Muscle of back (tissue), 13 donors: Measurements from ENCODE around the gene XKR7. TPM values are rescaled to one million over a fixed set of nuclear protein-coding genes. Genes with fewer than 3 reads are reported as not detected.
"Not testable (repeated sequence)": the region's sequence is repeated elsewhere in the genome, so short reads cannot be mapped to it uniquely, and the experiment has no call there.

ENCODE experiments used
- DNase-seq, 3 donors: peaks; one replicate each; pipeline versions ENCODE4 v3.0.0 to v3.0.0-alpha.2; 2013
- long read RNA-seq, 9 donors: transcript quantifications; one replicate each; lab custom pipeline, GENCODE V29; 2026
- polyA plus RNA-seq, 10 donors: library from polyadenylated mRNA; unstranded; fragments of 120-200 nt; gene quantifications; one replicate each; pipeline ENCODE4 v1.2.1, GENCODE V29; 2013; ENCODE audit not compliant: insufficient read length in 10 of 10

XKR7 gene
- polyA plus RNA-seq = under 1 TPM in 8 of 10 donors, not detected in 2; 0.07 to 0.16 (median 0.09) TPM
- long read RNA-seq, donor 1 = 0 reads
- long read RNA-seq, donor 2 = 0 reads
- long read RNA-seq, donor 3 = 0 reads
- long read RNA-seq, donor 4 = 0 reads
- long read RNA-seq, donor 5 = 0 reads
- long read RNA-seq, donor 6 = 0 reads
- long read RNA-seq, donor 7 = 0 reads
- long read RNA-seq, donor 8 = 0 reads
- long read RNA-seq, donor 9 = 0 reads

DNA sequence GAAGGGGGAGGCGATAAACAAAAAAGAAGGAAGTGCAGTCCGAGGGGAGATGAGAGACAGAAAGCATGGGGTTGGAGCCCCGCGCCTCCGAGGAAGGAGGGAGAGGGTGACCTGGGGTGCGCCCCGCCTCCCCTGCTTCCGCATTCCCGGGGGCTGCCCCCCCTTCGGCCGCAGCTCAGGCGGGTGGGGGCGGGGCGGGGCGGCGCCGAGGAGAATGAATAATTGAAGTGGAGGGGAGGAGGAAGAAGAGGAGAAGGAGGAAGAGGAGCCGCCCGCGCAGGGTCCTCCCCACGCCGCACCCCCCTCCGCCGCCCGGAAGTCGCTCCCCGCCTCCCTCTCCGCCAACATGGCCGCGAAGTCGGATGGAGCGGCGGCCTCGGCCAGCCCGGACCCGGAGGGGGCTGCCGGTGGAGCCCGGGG lies at the start of gene XKR7:
Gene XKR7 (plus strand): TSS at position 322 of the 420 bp plus-strand sequence. CDS start 25 bp downstream, at position 347.
- no peak for DNase-seq

DNA sequence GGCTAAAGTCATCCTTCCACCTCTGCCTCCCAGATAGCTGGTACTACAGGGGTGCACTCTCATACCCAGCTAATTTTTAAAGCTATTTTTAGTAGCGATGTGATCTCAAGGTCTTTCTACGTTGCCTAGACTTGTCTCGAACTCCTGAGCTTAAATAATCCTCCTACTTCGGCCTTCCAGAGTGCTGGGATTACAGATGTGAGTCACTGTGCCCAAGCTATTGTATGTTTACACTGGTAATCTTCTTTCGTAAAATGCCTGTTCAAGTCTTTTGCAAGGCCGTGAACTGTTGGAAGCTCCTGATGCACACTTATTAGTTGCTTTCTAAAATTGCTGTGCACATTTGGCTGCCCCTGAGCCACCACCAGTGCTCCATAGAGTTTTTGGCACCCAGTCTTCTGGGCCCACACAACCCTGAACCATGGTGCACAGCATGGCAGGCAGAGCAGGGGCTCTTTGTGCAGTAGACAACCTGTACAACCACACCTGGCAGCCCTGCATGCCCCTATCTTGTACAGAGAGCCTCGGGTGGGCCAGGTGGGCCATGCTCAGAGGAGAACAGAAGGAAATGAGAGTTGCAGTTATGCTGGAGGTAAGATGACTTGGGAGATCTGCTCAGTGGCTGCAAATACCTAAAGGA lies 49.4 kb upstream of the XKR7 start:
- DNase-seq = no peak

GRCh38 chr20:31919410-31920155 lies 48.4 kb upstream of the XKR7 start:
- DNase-seq = no peak

GRCh38 chr20:31920275-31920855 lies 47.6 kb upstream of the XKR7 start:
- no peak for DNase-seq

GRCh38 chr20:31921480-31921879 lies 46.5 kb upstream of the XKR7 start:
- DNase-seq = not testable (repeated sequence)

- DNase-seq = no peak
Measured at GRCh38 chr20:31922181-31922580, 45.8 kb upstream of the XKR7 start.

DNA sequence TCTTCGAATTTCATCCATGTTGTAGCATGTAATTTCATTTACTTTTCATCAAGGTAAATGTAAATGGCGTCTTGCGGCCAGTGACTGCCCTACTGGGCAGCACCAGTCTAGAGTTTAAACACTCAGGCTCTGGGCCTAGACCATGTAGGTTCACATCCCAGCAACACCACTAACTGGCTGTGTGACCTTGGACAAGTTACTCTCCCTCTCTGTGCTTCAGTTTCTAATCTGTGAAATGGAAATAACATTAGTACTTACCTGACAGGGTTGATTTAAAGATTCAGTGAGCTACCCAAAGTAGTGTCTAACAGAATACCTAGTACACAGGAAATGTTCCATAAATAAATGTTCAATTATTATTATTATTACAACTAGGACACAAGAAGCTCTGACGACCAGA lies 45.4 kb upstream of the XKR7 start:
- DNase-seq = no peak

DNA sequence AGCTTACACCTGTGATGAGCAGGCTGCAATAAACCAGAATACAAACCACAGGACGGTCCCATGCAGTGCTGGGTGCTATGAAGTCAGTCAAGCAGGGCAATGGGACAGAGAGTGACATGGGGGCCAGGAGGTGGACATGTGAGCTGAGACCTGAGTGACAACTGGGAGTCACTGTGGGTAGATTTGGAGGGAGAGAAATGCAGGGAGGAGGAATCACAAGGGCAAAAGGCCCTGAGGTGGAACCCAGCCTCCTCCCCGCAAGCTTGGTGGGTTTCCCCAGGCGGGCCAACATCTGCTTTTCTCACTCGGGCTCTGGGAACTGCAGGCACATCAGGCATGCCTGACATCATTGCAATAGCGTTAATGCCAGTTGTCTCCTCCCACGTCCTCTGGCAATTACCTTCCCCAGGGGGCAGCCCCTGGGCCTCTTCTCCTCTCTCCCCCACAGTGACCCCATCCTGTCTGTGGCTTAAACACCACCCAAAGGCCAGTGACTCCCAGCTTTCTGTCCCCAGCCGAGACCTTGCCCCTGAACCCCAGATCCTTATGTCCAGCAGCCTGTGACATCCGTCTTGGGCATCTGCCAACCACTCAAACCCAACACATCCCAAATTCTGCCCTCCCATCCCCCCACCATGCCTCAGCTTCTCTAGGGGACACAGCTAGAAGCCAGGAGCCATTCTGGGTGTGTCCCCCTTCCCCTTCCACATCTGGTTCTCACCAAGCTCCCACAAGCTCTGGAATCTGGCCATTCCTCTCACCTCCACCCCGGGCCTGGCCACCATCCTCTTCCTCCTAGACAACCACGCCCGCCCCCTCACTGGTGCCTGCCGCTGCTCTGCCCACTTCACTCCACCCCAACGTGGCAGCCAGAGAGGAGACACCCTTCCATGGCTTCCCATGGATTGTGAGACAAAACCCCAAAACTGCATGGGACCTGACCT lies 44.3 kb upstream of the XKR7 start:
- DNase-seq = no peak

DNA sequence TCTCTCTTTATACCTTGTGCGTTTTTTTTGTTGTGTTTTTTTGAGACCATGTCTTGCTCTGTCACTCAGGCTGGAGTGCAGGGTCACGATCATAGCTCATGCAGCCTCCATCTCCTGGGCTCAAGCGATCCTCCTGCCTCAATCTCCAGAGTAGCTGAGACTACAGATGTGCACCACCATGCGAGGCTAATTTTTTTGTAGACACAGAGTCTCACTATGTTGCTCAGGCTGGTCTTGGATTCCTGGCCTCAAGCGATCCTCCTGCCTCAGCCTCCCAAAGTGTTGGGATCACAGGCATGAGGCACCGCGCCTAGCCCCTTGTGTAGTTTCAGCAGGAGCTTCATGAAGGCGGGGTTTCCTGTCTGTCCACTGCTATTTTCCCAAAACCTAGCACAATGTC lies 43.4 kb upstream of the XKR7 start:
- DNase-seq = no peak

GRCh38 chr20:31925631-31926030 lies 42.3 kb upstream of the XKR7 start:
- DNase-seq = no peak

DNA sequence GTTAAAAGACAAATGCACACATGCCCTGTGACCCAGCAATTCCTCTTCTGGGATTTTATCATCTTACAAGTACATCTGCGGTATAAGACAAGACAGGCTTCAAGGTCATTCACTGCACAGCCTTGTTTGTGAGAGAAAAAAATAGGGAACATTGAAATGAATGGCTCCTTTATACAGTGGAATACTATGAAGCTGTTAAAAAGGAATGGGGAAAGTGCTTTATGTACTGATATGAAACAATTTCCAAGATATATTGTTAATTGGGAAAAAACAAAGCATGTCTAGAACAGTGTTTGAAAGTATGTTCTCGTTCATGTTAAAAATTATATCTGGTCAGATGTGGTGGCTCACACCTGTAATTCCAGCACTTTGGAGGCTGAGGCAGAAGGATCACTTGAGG lies 41.5 kb upstream of the XKR7 start:
- no peak for DNase-seq

- no peak for DNase-seq
Measured at GRCh38 chr20:31927627-31928159, 40.3 kb upstream of the XKR7 start.

- DNase-seq = not testable (repeated sequence)
Measured at GRCh38 chr20:31929631-31930030, 38.3 kb upstream of the XKR7 start.

DNA sequence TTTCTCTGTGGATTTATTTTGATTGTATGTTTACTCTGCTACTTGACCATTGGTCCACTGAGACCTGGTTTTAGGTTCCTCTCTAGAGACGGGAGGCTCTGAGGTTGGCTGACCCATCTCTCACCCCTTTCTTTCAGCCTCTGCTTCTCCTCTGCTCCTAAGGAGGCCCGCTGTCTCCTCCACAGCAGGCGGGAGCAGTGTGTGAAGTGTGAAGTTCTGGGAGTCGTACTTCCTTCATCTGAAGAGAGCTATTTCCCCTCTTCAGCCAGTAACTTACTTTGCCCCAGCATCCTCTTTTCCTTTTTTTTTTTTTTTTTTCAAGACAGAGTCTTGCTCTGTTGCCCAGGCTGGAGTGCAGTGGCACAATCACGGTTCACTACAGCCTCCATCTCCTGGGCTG lies 37.2 kb upstream of the XKR7 start:
- DNase-seq = no peak

DNA sequence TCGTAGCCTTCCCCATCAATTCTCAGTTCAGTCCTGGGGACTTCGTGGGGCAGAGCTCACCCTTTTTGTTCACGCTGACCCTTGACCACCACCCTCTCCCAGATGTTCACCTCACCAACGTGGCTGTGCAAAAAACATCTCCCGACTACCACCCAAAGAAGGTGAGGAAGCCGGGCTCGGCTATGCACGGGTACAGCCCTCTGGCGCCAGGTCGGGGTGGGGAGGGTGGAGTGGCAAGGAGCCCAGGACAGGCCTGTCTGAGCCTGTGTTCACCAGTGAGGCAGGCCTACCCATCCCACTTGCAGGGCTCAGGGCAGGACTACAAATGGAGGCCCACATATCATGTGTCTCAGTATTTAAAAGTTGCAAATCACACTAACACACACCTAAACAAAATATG lies 34.3 kb upstream of the XKR7 start:
- no peak for DNase-seq

DNA sequence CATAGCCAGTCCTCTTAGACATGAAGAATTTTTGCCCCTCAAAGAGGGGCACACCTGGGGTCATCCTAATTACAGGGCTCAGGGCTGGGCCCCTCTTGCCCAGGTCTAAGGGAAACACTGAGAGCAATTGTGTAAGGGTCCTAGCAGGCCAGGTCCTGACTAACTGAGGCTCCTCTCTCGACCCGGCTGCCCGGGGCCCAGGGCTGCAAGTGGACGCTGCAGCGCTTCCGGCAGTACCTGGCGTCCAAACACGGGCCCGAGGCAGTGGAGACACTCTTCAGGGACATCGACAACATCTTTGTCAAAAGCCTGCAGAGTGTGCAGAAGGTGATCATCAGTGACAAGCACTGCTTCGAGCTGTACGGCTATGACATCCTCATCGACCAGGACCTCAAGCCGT lies 33.5 kb upstream of the XKR7 start:
- no peak for DNase-seq

- no peak for DNase-seq
Measured at GRCh38 chr20:31934968-31935764, 32.8 kb upstream of the XKR7 start.

- DNase-seq = no peak
Measured at GRCh38 chr20:31936420-31936819, 31.5 kb upstream of the XKR7 start.

- DNase-seq = no peak
Measured at GRCh38 chr20:31937820-31938219, 30.1 kb upstream of the XKR7 start.

DNA sequence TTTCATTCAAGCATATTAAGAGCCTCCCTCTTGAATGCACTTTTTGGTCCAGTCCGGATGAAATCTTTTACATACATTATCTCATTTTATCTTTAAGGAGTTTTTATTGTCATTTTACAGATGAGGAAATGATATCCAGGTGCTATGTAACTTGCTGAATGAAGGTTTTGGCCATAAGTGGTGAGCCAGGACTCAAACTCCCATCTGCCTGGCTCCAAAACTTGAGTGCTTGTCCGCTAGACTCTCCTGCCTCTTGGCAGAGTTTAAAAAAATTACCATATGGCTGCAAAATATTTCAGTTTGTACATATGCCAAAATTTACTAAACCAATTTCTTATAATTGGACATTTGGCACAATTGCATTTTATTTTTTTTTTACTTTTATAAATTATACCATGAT lies 28.3 kb upstream of the XKR7 start:
- no peak for DNase-seq
